Measurements from ENCODE around the gene AKR1C8. TPM values are rescaled to one million over a fixed set of nuclear protein-coding genes. Genes with fewer than 3 reads are reported as not detected.

AKR1C8 gene
- polyA plus RNA-seq, 1 of the 3 experiments (the other 2 are of a cell fraction): not detected

DNA sequence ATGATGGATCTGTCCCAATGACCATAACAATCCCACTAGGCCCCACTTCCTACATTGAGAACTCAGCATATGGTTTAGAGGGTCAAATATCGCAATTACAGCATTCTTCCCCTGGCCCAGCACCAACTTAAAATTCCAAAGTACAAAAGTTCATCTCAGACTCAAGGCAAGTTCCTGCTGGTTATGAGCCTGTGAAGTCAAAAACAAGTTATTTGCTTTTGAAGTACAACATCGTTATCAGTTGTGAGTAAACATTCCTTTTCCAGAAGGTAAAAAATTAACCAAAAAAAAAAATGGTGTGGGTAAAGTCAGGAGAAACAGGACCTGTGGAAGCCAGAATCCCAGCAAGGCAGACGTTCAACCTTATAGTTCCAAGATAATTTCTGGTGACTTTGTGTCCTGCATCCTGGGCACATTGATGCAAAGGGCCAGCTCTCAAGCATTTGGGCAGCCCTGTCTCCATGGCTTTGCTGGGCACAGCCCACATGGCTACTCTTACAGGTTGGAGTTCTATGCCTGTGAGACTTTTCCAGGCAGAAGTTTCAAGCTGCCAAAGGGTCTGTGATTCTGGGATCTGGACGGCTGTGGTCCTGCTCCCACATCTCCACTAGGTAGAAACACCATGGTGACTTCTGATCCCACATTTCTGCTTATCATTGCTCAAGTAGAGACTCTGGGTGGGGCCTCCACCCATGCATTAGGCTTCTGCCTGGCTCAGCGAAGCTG, 37.5 kb downstream of the AKR1C8 start:
- Histone ChIP-seq H3K27me3 (ENCODE audit: insufficient read depth) (no peaks in the 10 kb centered on the region), H3K36me3 (replicated peaks in 1 of 2; ENCODE audit: control insufficient read depth in 1 of 2, insufficient read depth in 2 of 2, low read length in 1 of 2) (no peaks in the 10 kb centered on the region), H3K9ac (no peak overlapping the region), H3K4me3 (ENCODE audit: low read depth in 2 of 2, low read length in 1 of 2) (no peak overlapping the region), H3K27ac (ENCODE audit: low read depth in 2 of 2, low read length in 1 of 2) (no peak overlapping the region), H3K79me2 (ENCODE audit: insufficient read depth) (no peaks in the 10 kb centered on the region), H4K20me1 (ENCODE audit: insufficient read depth) (no peaks in the 10 kb centered on the region), H3F3A (replicated peaks; ENCODE audit: insufficient read depth) (no peaks in the 10 kb centered on the region), H3K9me2 (no peaks in the 10 kb centered on the region), H2AFZ (ENCODE audit: low read depth) (no peak overlapping the region), H3K4me1 (ENCODE audit: control insufficient read depth in 1 of 2, insufficient read depth in 2 of 2, low read depth in 1 of 2, low read length in 1 of 2) (no peaks in the 10 kb centered on the region), H3K9me3 (no peaks in the 10 kb centered on the region), H3K4me2 (no peak overlapping the region)
- no peak for DNase-seq
- 11% methylated on average over 5 of the region's 5 CpGs for WGBS (ENCODE audit: low lambda C conversion rate)
- CTCF ChIA-PET: no interaction called here
- POLR2A ChIA-PET: no interaction called here
- TF ChIP-seq GABPA (IDR thresholded peaks at IDR 0.05; ENCODE audit: low read depth) (no peak), MEF2A (IDR thresholded peaks at IDR 0.05; ENCODE audit: borderline replicate concordance, low read depth) (no peak), ELF1 (IDR thresholded peaks at IDR 0.05) (no peak), RCOR1 (IDR thresholded peaks at IDR 0.05; ENCODE audit: low read length) (no peak), TEAD4 (IDR thresholded peaks at IDR 0.05; ENCODE audit: borderline replicate concordance, insufficient read depth) (no peak), GATA2 (CRISPR knock-in tag; IDR thresholded peaks at IDR 0.05) (no peak), CHD2 (IDR thresholded peaks at IDR 0.05; ENCODE audit: low read length, partially characterized antibody) (no peak), MXI1 (IDR thresholded peaks at IDR 0.05; ENCODE audit: low read depth, low read length) (no peak), EZH2phosphoT487 (IDR thresholded peaks at IDR 0.05; ENCODE audit: borderline replicate concordance, low read depth) (no peak), FOXM1 (IDR thresholded peaks at IDR 0.05; ENCODE audit: low read depth) (no peak), YY1 (IDR thresholded peaks at IDR 0.05; ENCODE audit: low read depth) (no peak), TCF12 (IDR thresholded peaks at IDR 0.05) (no peak), SMC3 (IDR thresholded peaks at IDR 0.05; ENCODE audit: low read depth, low read length) (no peak), JUND (IDR thresholded peaks at IDR 0.05) (no peak), NRF1 (IDR thresholded peaks at IDR 0.05; ENCODE audit: low read depth, low read length) (no peak)
- TF ChIP-seq, protein P1, sequence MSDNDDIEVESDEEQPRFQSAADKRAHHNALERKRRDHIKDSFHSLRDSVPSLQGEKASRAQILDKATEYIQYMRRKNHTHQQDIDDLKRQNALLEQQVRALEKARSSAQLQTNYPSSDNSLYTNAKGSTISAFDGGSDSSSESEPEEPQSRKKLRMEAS (IDR thresholded peaks at IDR 0.05; ENCODE audit: low read depth): no peak
- TF ChIP-seq, protein P2, sequence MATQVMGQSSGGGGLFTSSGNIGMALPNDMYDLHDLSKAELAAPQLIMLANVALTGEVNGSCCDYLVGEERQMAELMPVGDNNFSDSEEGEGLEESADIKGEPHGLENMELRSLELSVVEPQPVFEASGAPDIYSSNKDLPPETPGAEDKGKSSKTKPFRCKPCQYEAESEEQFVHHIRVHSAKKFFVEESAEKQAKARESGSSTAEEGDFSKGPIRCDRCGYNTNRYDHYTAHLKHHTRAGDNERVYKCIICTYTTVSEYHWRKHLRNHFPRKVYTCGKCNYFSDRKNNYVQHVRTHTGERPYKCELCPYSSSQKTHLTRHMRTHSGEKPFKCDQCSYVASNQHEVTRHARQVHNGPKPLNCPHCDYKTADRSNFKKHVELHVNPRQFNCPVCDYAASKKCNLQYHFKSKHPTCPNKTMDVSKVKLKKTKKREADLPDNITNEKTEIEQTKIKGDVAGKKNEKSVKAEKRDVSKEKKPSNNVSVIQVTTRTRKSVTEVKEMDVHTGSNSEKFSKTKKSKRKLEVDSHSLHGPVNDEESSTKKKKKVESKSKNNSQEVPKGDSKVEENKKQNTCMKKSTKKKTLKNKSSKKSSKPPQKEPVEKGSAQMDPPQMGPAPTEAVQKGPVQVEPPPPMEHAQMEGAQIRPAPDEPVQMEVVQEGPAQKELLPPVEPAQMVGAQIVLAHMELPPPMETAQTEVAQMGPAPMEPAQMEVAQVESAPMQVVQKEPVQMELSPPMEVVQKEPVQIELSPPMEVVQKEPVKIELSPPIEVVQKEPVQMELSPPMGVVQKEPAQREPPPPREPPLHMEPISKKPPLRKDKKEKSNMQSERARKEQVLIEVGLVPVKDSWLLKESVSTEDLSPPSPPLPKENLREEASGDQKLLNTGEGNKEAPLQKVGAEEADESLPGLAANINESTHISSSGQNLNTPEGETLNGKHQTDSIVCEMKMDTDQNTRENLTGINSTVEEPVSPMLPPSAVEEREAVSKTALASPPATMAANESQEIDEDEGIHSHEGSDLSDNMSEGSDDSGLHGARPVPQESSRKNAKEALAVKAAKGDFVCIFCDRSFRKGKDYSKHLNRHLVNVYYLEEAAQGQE (IDR thresholded peaks at IDR 0.05; ENCODE audit: low read depth, low read length): no peak
- TF ChIP-seq, protein P3, sequence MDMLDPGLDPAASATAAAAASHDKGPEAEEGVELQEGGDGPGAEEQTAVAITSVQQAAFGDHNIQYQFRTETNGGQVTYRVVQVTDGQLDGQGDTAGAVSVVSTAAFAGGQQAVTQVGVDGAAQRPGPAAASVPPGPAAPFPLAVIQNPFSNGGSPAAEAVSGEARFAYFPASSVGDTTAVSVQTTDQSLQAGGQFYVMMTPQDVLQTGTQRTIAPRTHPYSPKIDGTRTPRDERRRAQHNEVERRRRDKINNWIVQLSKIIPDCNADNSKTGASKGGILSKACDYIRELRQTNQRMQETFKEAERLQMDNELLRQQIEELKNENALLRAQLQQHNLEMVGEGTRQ (IDR thresholded peaks at IDR 0.05; ENCODE audit: borderline replicate concordance, low read depth, low read length): no peak
- TF ChIP-seq, protein P4, sequence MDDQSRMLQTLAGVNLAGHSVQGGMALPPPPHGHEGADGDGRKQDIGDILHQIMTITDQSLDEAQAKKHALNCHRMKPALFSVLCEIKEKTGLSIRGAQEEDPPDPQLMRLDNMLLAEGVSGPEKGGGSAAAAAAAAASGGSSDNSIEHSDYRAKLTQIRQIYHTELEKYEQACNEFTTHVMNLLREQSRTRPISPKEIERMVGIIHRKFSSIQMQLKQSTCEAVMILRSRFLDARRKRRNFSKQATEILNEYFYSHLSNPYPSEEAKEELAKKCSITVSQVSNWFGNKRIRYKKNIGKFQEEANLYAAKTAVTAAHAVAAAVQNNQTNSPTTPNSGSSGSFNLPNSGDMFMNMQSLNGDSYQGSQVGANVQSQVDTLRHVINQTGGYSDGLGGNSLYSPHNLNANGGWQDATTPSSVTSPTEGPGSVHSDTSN (IDR thresholded peaks at IDR 0.05): no peak
- TF ChIP-seq, protein P5, sequence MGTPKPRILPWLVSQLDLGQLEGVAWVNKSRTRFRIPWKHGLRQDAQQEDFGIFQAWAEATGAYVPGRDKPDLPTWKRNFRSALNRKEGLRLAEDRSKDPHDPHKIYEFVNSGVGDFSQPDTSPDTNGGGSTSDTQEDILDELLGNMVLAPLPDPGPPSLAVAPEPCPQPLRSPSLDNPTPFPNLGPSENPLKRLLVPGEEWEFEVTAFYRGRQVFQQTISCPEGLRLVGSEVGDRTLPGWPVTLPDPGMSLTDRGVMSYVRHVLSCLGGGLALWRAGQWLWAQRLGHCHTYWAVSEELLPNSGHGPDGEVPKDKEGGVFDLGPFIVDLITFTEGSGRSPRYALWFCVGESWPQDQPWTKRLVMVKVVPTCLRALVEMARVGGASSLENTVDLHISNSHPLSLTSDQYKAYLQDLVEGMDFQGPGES (IDR thresholded peaks at IDR 0.05; ENCODE audit: low read depth, low read length): no peak
